Prostate gland (tissue), 2 donors: ENCODE measurements around the gene ZNF624. TPM values are rescaled to one million over a fixed set of nuclear protein-coding genes. Genes with fewer than 3 reads are reported as not detected.
A peak's percentile ranks its signal among the peaks of the same experiment; 100 is the strongest.

Source experiments
- DNase-seq: peaks from one replicate; pipeline ENCODE4 v3.0.0-alpha.2; 2019; ENCODE audit warnings: low spot score
- H3K27ac ChIP-seq, 2 donors: fragments of 200-600 bp; sonication (generic); 2 replicates each; pipeline ENCODE4 v1.5.1; 2017 to 2019
- H3K27me3 ChIP-seq: fragments of 200-600 bp; sonication (generic); replicated peaks from 2 replicates; pipeline ENCODE4 v1.5.1; 2019; ENCODE audit not compliant: insufficient read depth
- H3K36me3 ChIP-seq, 2 donors: fragments of 200-600 bp; sonication (generic); 1 replicate in 1 of 2; 2 replicates in 1 of 2; pipeline versions ENCODE4 v1.5.1 to v1.8.1; 2017 to 2019
- H3K4me1 ChIP-seq: fragments of 200-600 bp; sonication (generic); replicated peaks from 2 replicates; pipeline ENCODE4 v1.5.1; 2019
- H3K4me3 ChIP-seq, 2 donors: fragments of 200-600 bp; sonication (generic); 2 replicates each; pipeline ENCODE4 v1.5.1; 2017 to 2019
- H3K9me3 ChIP-seq: fragments of 200-600 bp; sonication (generic); 2 replicates; pipeline ENCODE4 v1.5.1; 2017
- CTCF ChIP-seq, 4 experiments: fragments of 200-600 bp in 2 of 4; fragments of 450-650 bp in 2 of 4; sonication (generic) in 2 of 4; IDR thresholded peaks; 1 replicate in 3 of 4; 2 replicates in 1 of 4; pipeline ENCODE4 v1.5.1; 2016 to 2019; ENCODE audit warnings: antibody characterized with exemption in 4 of 4, mild to moderate bottlenecking in 2 of 4, moderate library complexity in 2 of 4
- POLR2A ChIP-seq: fragments of 450-650 bp; IDR thresholded peaks from one replicate; pipeline ENCODE4 v1.6.1; 2016; ENCODE audit warnings: antibody characterized with exemption, mild to moderate bottlenecking
- POLR2AphosphoS5 ChIP-seq: sonication (generic); formaldehyde crosslinking; IDR thresholded peaks from one replicate; pipeline ENCODE4 v1.6.1; 2017; ENCODE audit warnings: antibody characterized with exemption
- WGBS: methylation state at CpG from one replicate; pipeline ENCODE4 v1.1.5; 2018; 5-methylcytosine and 5-hydroxymethylcytosine counted together
- intact Hi-C: fragments of 100-400 bp; cut with DNase I; formaldehyde crosslinking; loops from one replicate; pipeline ENCODE4 v1.14.2; 2022
- total RNA-seq, 2 donors: library from RNA; depleted of rRNA; stranded (reverse); fragments of >200 nt; gene quantifications; one replicate each; pipeline ENCODE4 v1.1.0, GENCODE V29; 2016

ZNF624 gene
- total RNA-seq, 2 donors from 2014 or later: 2.9 to 11.0 TPM

GRCh38 chr17:16652252-16652651 is 1.4 kb downstream of the ZNF624 start:
- H3K27ac ChIP-seq: peak overlapping the region in 1 of 2 donors; percentile 81
- no peak for TF ChIP-seq POLR2AphosphoS5
- TF ChIP-seq CTCF (IDR thresholded peaks at IDR 0.05): no peak
- no peak for TF ChIP-seq POLR2A
- WGBS: 91% methylated on average over 4 of the region's 4 CpGs

GRCh38 chr17:16649585-16649984 is 4.1 kb downstream of the ZNF624 start:
- no peak for TF ChIP-seq POLR2A
- no peak for TF ChIP-seq POLR2AphosphoS5
- no peak for TF ChIP-seq CTCF (IDR thresholded peaks at IDR 0.05)
- DNase-seq: no peak
- WGBS: 94% methylated on average over 3 of the region's 3 CpGs
- Histone ChIP-seq H3K4me3 (no peak overlapping the region), H3K27me3 (no peaks in the 10 kb centered on the region), H3K9me3 (no peaks in the 10 kb centered on the region), H3K4me1 (peaks cover 3% of the 10 kb centered on the region), H3K27ac (no peak overlapping the region), H3K36me3 (no peaks in the 10 kb centered on the region)
- intact Hi-C loops: no loop called here

More at GRCh38 chr17:16652252-16652651, 1.4 kb downstream of the ZNF624 start:
- Histone ChIP-seq H3K36me3 (no peaks in the 10 kb centered on the region), H3K27me3 (no peaks in the 10 kb centered on the region), H3K4me3 (no peak overlapping the region), H3K4me1 (peaks cover 3% of the 10 kb centered on the region), H3K9me3 (no peaks in the 10 kb centered on the region)
- intact Hi-C loops: no loop called here
- DNase-seq: no peak

- Histone ChIP-seq H3K9me3 (no peaks in the 10 kb centered on the region), H3K4me1 (no peaks in the 10 kb centered on the region), H3K4me3 (no peak overlapping the region), H3K27me3 (no peaks in the 10 kb centered on the region), H3K27ac (no peak overlapping the region), H3K36me3 (no peaks in the 10 kb centered on the region)
- TF ChIP-seq CTCF (IDR thresholded peaks at IDR 0.05) (no peak), POLR2AphosphoS5 (no peak), POLR2A (no peak)
- WGBS: 34% methylated on average over 1 of the region's 1 CpG
- intact Hi-C loops: no loop called here
- DNase-seq: no peak
Measured at GRCh38 chr17:16639438-16639837, 14.2 kb downstream of the ZNF624 start.

GRCh38 chr17:16623282-16623681 is 30.4 kb downstream of the ZNF624 start:
- TF ChIP-seq POLR2A (no peak), POLR2AphosphoS5 (no peak), CTCF (IDR thresholded peaks at IDR 0.05) (no peak)
- H3K36me3 ChIP-seq: no peaks in the 10 kb centered on the region
- H3K9me3 ChIP-seq: no peaks in the 10 kb centered on the region
- H3K27me3 ChIP-seq: no peaks in the 10 kb centered on the region
- no peak overlapping the region for H3K4me3 ChIP-seq
- no peak for DNase-seq
- H3K4me1 ChIP-seq: no peaks in the 10 kb centered on the region
- 98% methylated on average over 6 of the region's 6 CpGs for WGBS
- H3K27ac ChIP-seq: no peak overlapping the region
- intact Hi-C loops: no loop called here

GRCh38 chr17:16622540-16623277 is 30.9 kb downstream of the ZNF624 start:
- no peak overlapping the region for H3K4me3 ChIP-seq
- no peaks in the 10 kb centered on the region for H3K36me3 ChIP-seq
- H3K9me3 ChIP-seq: no peaks in the 10 kb centered on the region
- WGBS: 99% methylated on average over 5 of the region's 5 CpGs
- intact Hi-C loops: no loop called here
- TF ChIP-seq POLR2A (no peak), POLR2AphosphoS5 (no peak), CTCF (IDR thresholded peaks at IDR 0.05) (no peak)
- H3K27ac ChIP-seq: no peak overlapping the region
- H3K27me3 ChIP-seq: no peaks in the 10 kb centered on the region
- no peak for DNase-seq
- H3K4me1 ChIP-seq: no peaks in the 10 kb centered on the region
